Fibroblast of the aortic adventitia (primary cell): ENCODE data around the gene CNTNAP5. TPM values are rescaled to one million over a fixed set of nuclear protein-coding genes. Genes with fewer than 3 reads are reported as not detected.

ENCODE experiments used
- DNase-seq: peaks from one replicate; pipeline ENCODE4 v3.0.0-alpha.2; 2010; ENCODE audit warnings: low read depth
- H3K4me3 ChIP-seq: 2 replicates; pipeline ENCODE4 v1.5.1; 2011; ENCODE audit warnings: low read depth, mild to moderate bottlenecking, control low read depth, low read length, moderate library complexity
- total RNA-seq: library from RNA; depleted of rRNA; stranded (reverse); fragments of >200 nt; gene quantifications from 2 replicates; pipeline ENCODE4 v1.2.3, GENCODE V29; 2012; ENCODE audit warnings: low replicate concordance
- TF ChIP-seq, protein P1 (sequence below): IDR thresholded peaks from 2 replicates; pipeline ENCODE4 v1.5.1; 2011; ENCODE audit warnings: mild to moderate bottlenecking, low read length, control low read depth, inconsistent platforms; ENCODE audit not compliant: insufficient read depth

CNTNAP5 gene
- total RNA-seq, 1 donor: under 0.01 TPM

DNA sequence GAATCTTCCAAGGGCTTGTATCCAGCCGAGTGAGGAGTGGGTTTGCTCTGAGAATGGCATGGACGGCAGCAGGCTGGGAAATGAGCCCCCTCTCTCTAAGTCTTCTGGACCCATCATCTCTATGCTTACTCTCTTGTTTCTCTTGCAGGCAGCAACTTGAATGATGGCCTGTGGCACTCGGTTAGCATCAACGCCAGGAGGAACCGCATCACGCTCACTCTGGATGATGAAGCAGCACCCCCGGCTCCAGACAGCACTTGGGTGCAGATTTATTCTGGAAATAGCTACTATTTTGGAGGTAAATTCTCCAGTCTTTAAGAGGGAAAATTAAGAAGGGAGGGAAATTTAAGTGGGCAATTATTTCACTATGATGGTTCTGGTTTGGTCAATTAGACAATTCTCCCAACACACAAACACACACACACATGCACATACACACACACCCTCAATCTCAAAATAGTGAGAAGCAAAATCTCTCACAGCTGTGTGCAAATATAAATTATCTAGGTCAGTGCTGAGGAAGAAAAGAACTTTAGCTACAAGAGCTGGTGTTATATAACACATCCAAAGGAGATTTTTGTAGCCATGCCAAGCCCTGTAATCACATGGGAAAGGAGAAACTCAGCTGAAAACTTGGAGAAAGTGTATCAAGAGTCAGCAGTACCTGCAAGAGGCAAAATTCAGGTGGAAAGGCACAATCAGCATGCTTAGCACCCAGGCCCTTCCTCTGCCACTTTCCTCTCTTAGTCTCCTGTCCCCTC is 499.2 kb downstream of the CNTNAP5 start:
- TF ChIP-seq, protein P1, sequence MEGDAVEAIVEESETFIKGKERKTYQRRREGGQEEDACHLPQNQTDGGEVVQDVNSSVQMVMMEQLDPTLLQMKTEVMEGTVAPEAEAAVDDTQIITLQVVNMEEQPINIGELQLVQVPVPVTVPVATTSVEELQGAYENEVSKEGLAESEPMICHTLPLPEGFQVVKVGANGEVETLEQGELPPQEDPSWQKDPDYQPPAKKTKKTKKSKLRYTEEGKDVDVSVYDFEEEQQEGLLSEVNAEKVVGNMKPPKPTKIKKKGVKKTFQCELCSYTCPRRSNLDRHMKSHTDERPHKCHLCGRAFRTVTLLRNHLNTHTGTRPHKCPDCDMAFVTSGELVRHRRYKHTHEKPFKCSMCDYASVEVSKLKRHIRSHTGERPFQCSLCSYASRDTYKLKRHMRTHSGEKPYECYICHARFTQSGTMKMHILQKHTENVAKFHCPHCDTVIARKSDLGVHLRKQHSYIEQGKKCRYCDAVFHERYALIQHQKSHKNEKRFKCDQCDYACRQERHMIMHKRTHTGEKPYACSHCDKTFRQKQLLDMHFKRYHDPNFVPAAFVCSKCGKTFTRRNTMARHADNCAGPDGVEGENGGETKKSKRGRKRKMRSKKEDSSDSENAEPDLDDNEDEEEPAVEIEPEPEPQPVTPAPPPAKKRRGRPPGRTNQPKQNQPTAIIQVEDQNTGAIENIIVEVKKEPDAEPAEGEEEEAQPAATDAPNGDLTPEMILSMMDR: no peak

DNA sequence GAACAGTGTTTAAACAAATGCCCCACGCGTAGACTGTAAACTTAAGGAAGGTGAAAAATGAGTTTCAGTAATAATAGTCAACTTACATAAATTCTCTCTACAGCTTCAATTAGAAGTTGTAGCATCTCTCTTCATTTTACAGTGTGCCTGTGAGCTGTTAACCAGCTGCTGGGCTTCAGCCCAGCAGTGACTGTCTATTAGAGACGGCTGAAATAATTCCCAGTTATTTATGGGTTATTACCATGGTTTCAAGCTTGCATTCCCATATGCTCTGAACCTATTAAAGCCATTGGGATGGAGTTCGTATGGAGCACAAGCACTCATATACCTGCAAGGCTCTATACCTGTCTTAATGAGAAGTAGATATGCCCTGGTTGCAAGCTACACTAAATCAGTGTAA is 501.1 kb downstream of the CNTNAP5 start:
- TF ChIP-seq, protein P1: no peak
- no peak for DNase-seq
- no peak overlapping the region for H3K4me3 ChIP-seq

More for the DNA sequence above, 499.2 kb downstream of the CNTNAP5 start:
- H3K4me3 ChIP-seq: no peak overlapping the region
- no peak for DNase-seq

DNA sequence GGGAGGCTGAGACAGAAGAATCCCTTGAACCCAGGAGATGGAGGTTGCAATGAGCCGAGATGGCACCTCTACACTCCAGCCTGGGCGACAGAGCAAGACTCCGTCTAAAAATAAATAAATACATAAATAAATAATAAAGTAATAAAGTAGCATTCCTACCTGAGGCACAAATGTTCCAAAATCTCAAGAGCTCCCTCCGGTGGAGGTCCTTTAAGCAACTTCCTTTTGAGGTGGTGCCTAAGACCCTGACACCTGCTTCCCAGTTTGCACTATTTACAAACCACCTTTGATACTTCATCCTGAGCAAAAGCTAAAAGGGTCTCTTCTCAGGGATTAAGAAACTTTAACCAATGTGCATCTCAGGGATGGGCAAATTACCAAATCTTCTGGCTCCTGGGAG is 505.1 kb downstream of the CNTNAP5 start:
- no peak for DNase-seq
- H3K4me3 ChIP-seq: no peak overlapping the region
- TF ChIP-seq, protein P1: no peak

DNA sequence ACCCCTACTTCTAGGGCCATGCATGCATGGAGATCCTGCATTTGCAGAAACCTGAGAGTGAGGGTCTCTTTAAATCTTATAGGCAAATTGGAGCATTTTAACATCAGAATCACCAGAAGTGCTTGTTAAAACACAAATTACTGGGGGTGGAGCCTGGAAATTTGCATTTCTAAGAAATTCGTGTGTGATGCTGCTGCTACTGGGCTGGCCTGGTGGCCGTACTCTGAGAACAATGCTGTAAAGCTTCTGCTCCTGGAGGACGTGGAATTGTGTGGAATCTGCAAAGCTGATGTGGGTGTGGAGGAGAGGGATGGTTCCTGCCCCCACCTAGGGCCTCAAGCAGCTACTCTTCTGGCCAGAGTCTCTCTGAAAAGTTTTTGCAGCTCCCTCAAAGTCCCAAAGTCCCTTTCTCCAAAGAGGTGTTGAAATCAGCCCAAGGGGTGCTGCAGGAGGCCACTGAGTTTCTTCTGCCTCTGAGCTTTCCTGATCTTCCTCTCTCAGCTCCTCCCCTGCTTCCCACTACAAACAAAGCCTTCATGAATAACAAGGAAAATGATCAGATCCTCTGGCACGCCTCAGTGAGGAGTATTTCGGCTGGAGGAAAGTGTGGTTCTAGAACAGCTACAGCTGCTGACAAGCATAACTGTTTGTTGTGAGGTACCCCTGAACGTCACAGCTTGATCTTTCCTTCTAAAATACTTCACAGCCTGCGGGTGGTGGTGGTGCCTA is 508.3 kb downstream of the CNTNAP5 start:
- no peak overlapping the region for H3K4me3 ChIP-seq
- no peak for DNase-seq
- TF ChIP-seq, protein P1: no peak

DNA sequence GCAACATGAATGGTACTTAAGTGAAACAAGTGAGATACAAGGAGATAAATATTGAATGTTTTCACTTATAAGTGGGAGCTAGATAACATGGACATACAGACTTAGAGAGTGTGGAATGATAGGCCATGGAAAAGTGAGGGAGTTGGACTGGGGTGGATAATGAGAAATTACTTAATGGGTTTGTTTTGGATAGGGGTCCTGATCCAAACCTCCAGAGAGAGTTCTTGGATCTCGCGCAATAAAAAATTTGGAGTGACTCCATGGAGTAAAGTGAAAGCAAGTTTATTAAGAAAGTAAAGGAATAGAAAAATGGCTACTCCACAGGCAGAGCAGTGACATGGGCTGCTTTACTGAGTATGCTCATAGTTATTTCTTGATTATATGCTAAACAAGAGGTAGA is 508.9 kb downstream of the CNTNAP5 start:
- DNase-seq: no peak
- TF ChIP-seq, protein P1: no peak
- no peak overlapping the region for H3K4me3 ChIP-seq

DNA sequence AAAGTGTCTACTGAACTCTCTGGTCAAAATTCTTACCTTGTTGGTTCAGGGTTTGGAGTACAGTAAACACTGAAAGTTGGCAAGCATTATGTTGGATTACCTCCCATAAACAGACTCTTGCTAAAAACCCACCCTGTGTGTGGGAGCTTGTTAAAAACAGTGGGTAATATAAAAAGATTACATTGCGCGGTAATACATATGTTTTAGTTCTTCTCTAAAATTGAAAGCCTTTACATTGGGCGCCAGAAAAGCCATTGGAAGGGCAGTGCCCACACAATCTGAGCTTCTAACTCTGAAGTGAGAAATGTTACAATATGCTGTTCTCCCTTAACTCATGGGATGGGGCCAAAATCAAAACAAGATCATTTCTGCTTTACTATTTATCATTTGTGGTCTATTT is 510.7 kb downstream of the CNTNAP5 start:
- TF ChIP-seq, protein P1: no peak
- no peak overlapping the region for H3K4me3 ChIP-seq
- no peak for DNase-seq
